IMR-90 (cell line): ENCODE results near the gene DPYD. TPM values are rescaled to one million over a fixed set of nuclear protein-coding genes. Genes with fewer than 3 reads are reported as not detected.

Experiments
- ATAC-seq: fragments of 200-7000 bp; cut with Tn5 transposase; 2 replicates; pipeline ENCODE4 v1.9.1; 2020; ENCODE audit warnings: low read depth, mild to moderate bottlenecking, moderate library complexity
- BruUV-seq: library from RNA; stranded (reverse); fragments of 400-500 nt; replicated peaks from 2 replicates; lab custom pipeline; 2021; lab: Mats Ljungman, UMichigan
- CTCF ChIA-PET: fragments of 300-600 bp; formaldehyde crosslinking; extraction: SDS; loops from one replicate; lab custom pipeline; 2021; ENCODE audit warnings: antibody characterized with exemption; lab: Yijun Ruan, JAX
- POLR2A ChIA-PET: fragments of 300-600 bp; sonication (Branson Sonifier 250); formaldehyde crosslinking; loops from one replicate; lab custom pipeline; 2022; ENCODE audit warnings: antibody characterized with exemption; ENCODE audit not compliant: unreplicated experiment; lab: Charles Lee
- DNase-seq: peaks from one replicate; pipeline ENCODE4 v3.0.0; 2013
- H2AFZ ChIP-seq: replicated peaks from 2 replicates; pipeline ENCODE3; 2013; ENCODE audit warnings: low read length, mild to moderate bottlenecking; ENCODE audit not compliant: poor library complexity
- H2AK5ac ChIP-seq: 2 replicates; pipeline ENCODE4 v1.6.1; 2013; ENCODE audit warnings: low read depth, low read length, inconsistent platforms
- H2AK9ac ChIP-seq: replicated peaks from 2 replicates; pipeline ENCODE3; 2013; ENCODE audit warnings: mild to moderate bottlenecking, low read depth, low read length, moderate library complexity; ENCODE audit not compliant: poor library complexity
- H2BK120ac ChIP-seq: 2 replicates; pipeline ENCODE4 v1.6.1; 2013; ENCODE audit warnings: low read depth, low read length, inconsistent platforms
- H2BK15ac ChIP-seq: 3 replicates; pipeline ENCODE4 v1.6.1; 2013; ENCODE audit warnings: low read depth, low read length, inconsistent platforms
- H2BK20ac ChIP-seq: 2 replicates; pipeline ENCODE4 v1.6.1; 2013; ENCODE audit warnings: low read depth, mild to moderate bottlenecking, inconsistent platforms, low read length, moderate library complexity
- H2BK5ac ChIP-seq: 2 replicates; pipeline ENCODE4 v1.6.1; 2013; ENCODE audit warnings: mild to moderate bottlenecking, low read depth, low read length, inconsistent platforms; ENCODE audit not compliant: poor library complexity, severe bottlenecking
- H3K14ac ChIP-seq: replicated peaks from 2 replicates; pipeline ENCODE4 v1.6.1; 2013; ENCODE audit warnings: low read depth, low read length, inconsistent platforms
- H3K18ac ChIP-seq: 2 replicates; pipeline ENCODE4 v1.6.1; 2013; ENCODE audit warnings: low read depth, low read length, control low read depth
- H3K23ac ChIP-seq: 2 replicates; pipeline ENCODE4 v1.6.1; 2013; ENCODE audit warnings: low read depth, low read length, inconsistent platforms
- H3K27ac ChIP-seq: 2 replicates; pipeline ENCODE4 v1.5.1; 2013; ENCODE audit warnings: mild to moderate bottlenecking, control low read depth, low read length; ENCODE audit not compliant: insufficient read depth
- H3K27me3 ChIP-seq: 2 replicates; pipeline ENCODE4 v1.6.1; 2013; ENCODE audit warnings: low read length; ENCODE audit not compliant: control insufficient read depth, insufficient read depth
- H3K36me3 ChIP-seq: 2 replicates; pipeline ENCODE4 v1.6.1; 2013; ENCODE audit warnings: low read length, mixed read lengths; ENCODE audit not compliant: control insufficient read depth, insufficient read depth
- H3K4ac ChIP-seq: 2 replicates; pipeline ENCODE4 v1.6.1; 2013; ENCODE audit warnings: low read depth, low read length, inconsistent platforms
- H3K4me1 ChIP-seq: 2 replicates; pipeline ENCODE4 v1.6.1; 2013; ENCODE audit warnings: low read length, mixed read lengths; ENCODE audit not compliant: control insufficient read depth, insufficient read depth
- H3K4me2 ChIP-seq: 2 replicates; pipeline ENCODE4 v1.6.1; 2013; ENCODE audit warnings: low read depth, mild to moderate bottlenecking, control low read depth, low read length, moderate library complexity
- H3K4me3 ChIP-seq: 2 replicates; pipeline ENCODE4 v1.5.1; 2013; ENCODE audit warnings: low read depth, mild to moderate bottlenecking, control low read depth, low read length, moderate library complexity; ENCODE audit not compliant: insufficient read depth
- H3K56ac ChIP-seq: 2 replicates; pipeline ENCODE4 v1.6.1; 2013; ENCODE audit warnings: low read length, inconsistent platforms; ENCODE audit not compliant: insufficient read depth; ENCODE audit errors: extremely low read depth
- H3K79me1 ChIP-seq, 2 experiments: 2 replicates each; pipeline ENCODE4 v1.6.1; 2013; ENCODE audit warnings: low read length in 2 of 2, inconsistent platforms in 1 of 2, low read depth in 1 of 2
- H3K9ac ChIP-seq: 2 replicates; pipeline ENCODE4 v1.6.1; 2013; ENCODE audit warnings: low read depth, low read length, control low read depth
- H3K9me1 ChIP-seq: 2 replicates; pipeline ENCODE4 v1.6.1; 2013; ENCODE audit warnings: low read length, inconsistent platforms; ENCODE audit not compliant: insufficient read depth
- H3K9me3 ChIP-seq: 2 replicates; pipeline ENCODE4 v1.6.1; 2013; ENCODE audit warnings: low read length; ENCODE audit not compliant: control insufficient read depth, insufficient read depth
- H4K20me1 ChIP-seq: 2 replicates; pipeline ENCODE4 v1.6.1; 2013; ENCODE audit warnings: low read length, inconsistent platforms; ENCODE audit not compliant: insufficient read depth
- H4K5ac ChIP-seq: 2 replicates; pipeline ENCODE4 v1.6.1; 2013; ENCODE audit warnings: mild to moderate bottlenecking, low read depth, low read length, control low read depth
- H4K8ac ChIP-seq, 2 experiments: 2 replicates each; pipeline ENCODE4 v1.6.1; 2013; ENCODE audit warnings: low read depth in 2 of 2, low read length in 2 of 2, control low read depth in 1 of 2, inconsistent platforms in 1 of 2
- H4K91ac ChIP-seq: 2 replicates; pipeline ENCODE4 v1.6.1; 2013; ENCODE audit warnings: low read depth, low read length, inconsistent platforms; ENCODE audit not compliant: insufficient read depth
- CEBPB ChIP-seq: IDR thresholded peaks from 2 replicates; pipeline ENCODE4 v1.6.1; 2012; ENCODE audit warnings: low read depth, low read length, improper control_type of control experiment
- CHD1 ChIP-seq: IDR thresholded peaks from 2 replicates; pipeline ENCODE4 v1.6.1; 2012; ENCODE audit warnings: low read depth, low read length, improper control_type of control experiment
- MAZ ChIP-seq: IDR thresholded peaks from 2 replicates; pipeline ENCODE4 v1.6.1; 2012; ENCODE audit warnings: low read depth, mild to moderate bottlenecking, low read length, improper control_type of control experiment, moderate library complexity, borderline replicate concordance
- MXI1 ChIP-seq: IDR thresholded peaks from 2 replicates; pipeline ENCODE4 v1.6.1; 2012; ENCODE audit warnings: low read depth, mild to moderate bottlenecking, low read length, moderate library complexity, borderline replicate concordance
- POLR2A ChIP-seq: IDR thresholded peaks from 2 replicates; pipeline ENCODE4 v1.6.1; 2012; ENCODE audit warnings: mild to moderate bottlenecking, low read depth, low read length
- RFX5 ChIP-seq: IDR thresholded peaks from 2 replicates; pipeline ENCODE4 v1.8.0; 2012; ENCODE audit warnings: low read depth, mild to moderate bottlenecking, low read length, moderate library complexity
- WGBS, 2 experiments: methylation state at CpG; one replicate each; pipeline versions ENCODE4 v1.1.5 to v1.1.7; 2013; ENCODE audit warnings: missing lambda C conversion rate in 2 of 2; ENCODE audit not compliant: insufficient read length in 1 of 2; ENCODE audit errors: extremely low coverage in 2 of 2; 5-methylcytosine and 5-hydroxymethylcytosine counted together
- dilution Hi-C: fragments of 300-500 bp; cut with HindIII; formaldehyde crosslinking; loops from one replicate; pipeline ENCODE4 v1.14.3; 2018; ENCODE audit warnings: low sequenced_read_pairs; ENCODE audit not compliant: unreplicated experiment
- in situ Hi-C: fragments of 300-500 bp; cut with MboI; formaldehyde crosslinking; loops from 3 replicates; pipeline ENCODE4 v1.14.3; 2019; ENCODE audit warnings: low sequenced_read_pairs, inconsistent platforms, mixed read lengths
- intact Hi-C: fragments of 100-400 bp; cut with micrococcal nuclease; formaldehyde crosslinking; loops from 2 replicates; pipeline ENCODE4 v1.10.0; 2022
- polyA plus RNA-seq, 3 experiments: library from polyadenylated mRNA; depleted of rRNA; stranded (reverse); fragments of >200 nt; gene quantifications; 2 replicates each; pipeline ENCODE4 v1.2.3, GENCODE V29; 2012; ENCODE audit warnings: low replicate concordance in 1 of 3
- total RNA-seq: library from RNA; depleted of rRNA; stranded (reverse); fragments of >200 nt; gene quantifications from 2 replicates; pipeline ENCODE4 v1.2.3, GENCODE V29; 2012
- TF ChIP-seq, protein P1 (sequence below): conservative IDR thresholded peaks from 2 replicates; pipeline ENCODE4 v1.5.1; 2012; ENCODE audit warnings: mild to moderate bottlenecking, low read depth, low read length, improper control_type of control experiment
- TF ChIP-seq, protein P2 (sequence below): fragments of 150-350 bp; IDR thresholded peaks from 2 replicates; pipeline ENCODE4 v1.6.1; 2016; ENCODE audit warnings: low read depth, mild to moderate bottlenecking, low read length, moderate library complexity, borderline replicate concordance

Gene DPYD
- total and polyA plus RNA-seq, 2 of the 4 experiments (the other 2 are of a cell fraction): 9.3 to 47.3 TPM

DNA sequence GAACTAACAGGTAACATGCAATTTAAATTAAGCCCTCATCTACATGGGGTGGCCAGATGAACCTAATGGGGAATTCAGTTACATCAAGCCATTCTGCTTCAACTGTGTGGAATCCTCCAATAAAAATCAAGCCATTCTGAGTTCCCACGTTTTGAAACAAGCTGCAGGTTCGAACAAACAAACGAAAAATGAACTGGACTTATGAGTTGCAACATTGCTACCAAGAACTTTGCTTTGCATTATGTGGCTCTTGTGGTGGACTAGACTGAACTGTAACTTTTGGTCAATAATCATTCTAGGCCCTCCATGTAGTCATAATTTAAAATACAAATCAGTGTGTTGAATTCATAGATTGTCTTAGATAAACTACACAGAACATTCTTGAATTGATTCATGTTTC, 682.0 kb downstream of the DPYD start:
- TF ChIP-seq CEBPB: no peak
- TF ChIP-seq, protein P1, sequence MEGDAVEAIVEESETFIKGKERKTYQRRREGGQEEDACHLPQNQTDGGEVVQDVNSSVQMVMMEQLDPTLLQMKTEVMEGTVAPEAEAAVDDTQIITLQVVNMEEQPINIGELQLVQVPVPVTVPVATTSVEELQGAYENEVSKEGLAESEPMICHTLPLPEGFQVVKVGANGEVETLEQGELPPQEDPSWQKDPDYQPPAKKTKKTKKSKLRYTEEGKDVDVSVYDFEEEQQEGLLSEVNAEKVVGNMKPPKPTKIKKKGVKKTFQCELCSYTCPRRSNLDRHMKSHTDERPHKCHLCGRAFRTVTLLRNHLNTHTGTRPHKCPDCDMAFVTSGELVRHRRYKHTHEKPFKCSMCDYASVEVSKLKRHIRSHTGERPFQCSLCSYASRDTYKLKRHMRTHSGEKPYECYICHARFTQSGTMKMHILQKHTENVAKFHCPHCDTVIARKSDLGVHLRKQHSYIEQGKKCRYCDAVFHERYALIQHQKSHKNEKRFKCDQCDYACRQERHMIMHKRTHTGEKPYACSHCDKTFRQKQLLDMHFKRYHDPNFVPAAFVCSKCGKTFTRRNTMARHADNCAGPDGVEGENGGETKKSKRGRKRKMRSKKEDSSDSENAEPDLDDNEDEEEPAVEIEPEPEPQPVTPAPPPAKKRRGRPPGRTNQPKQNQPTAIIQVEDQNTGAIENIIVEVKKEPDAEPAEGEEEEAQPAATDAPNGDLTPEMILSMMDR: no peak
- no peak for TF ChIP-seq POLR2A
- TF ChIP-seq RFX5: no peak
- no peak for TF ChIP-seq MXI1
- no peak for TF ChIP-seq MAZ
- TF ChIP-seq CHD1: no peak
- TF ChIP-seq, protein P2, sequence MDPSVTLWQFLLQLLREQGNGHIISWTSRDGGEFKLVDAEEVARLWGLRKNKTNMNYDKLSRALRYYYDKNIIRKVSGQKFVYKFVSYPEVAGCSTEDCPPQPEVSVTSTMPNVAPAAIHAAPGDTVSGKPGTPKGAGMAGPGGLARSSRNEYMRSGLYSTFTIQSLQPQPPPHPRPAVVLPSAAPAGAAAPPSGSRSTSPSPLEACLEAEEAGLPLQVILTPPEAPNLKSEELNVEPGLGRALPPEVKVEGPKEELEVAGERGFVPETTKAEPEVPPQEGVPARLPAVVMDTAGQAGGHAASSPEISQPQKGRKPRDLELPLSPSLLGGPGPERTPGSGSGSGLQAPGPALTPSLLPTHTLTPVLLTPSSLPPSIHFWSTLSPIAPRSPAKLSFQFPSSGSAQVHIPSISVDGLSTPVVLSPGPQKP: no peak
- no peak overlapping the region for H2AK9ac ChIP-seq

More for the DNA sequence above, 682.0 kb downstream of the DPYD start:
- ChIA-PET CTCF (no interaction called here), POLR2A (no interaction called here)
- no peaks in the 10 kb centered on the region for H3K9me1 ChIP-seq
- BruUV-seq: no TSS peak
- H4K8ac ChIP-seq: no peak overlapping the region
- no peak overlapping the region for H2BK15ac ChIP-seq
- H3K4me3 ChIP-seq: no peak overlapping the region
- ATAC-seq (no peak), DNase-seq (no peak)
- no peak overlapping the region for H3K27ac ChIP-seq
- no peaks in the 10 kb centered on the region for H3K36me3 ChIP-seq
- no peak overlapping the region for H4K5ac ChIP-seq
- no peaks in the 10 kb centered on the region for H4K20me1 ChIP-seq
- H4K91ac ChIP-seq: no peak overlapping the region
- no peak overlapping the region for H3K14ac ChIP-seq
- no peak overlapping the region for H2BK20ac ChIP-seq
- H2BK120ac ChIP-seq: no peak overlapping the region
- no peak overlapping the region for H3K4me2 ChIP-seq
- no peak overlapping the region for H3K4ac ChIP-seq
- dilution Hi-C loops: no loop called here
- no peak overlapping the region for H2BK5ac ChIP-seq
- WGBS, 2 experiments: 60% methylated on average over 1 of the region's 3 CpGs; no CpG with 5 or more reads in 1 of the 2 experiments
- no peak overlapping the region for H2AFZ ChIP-seq
- H3K56ac ChIP-seq: no peak overlapping the region
- intact Hi-C loops: loop anchor here (10.0 kb wide), 1 partner anchor 274 kb away; no protein-coding TSS in a partner anchor
- H3K79me1 ChIP-seq: no peaks in the 10 kb centered on the region
- no peaks in the 10 kb centered on the region for H3K27me3 ChIP-seq
- in situ Hi-C loops: loop anchor here (25.0 kb wide), 2 partner anchors 573 to 1223 kb away; no protein-coding TSS in a partner anchor
- no peak overlapping the region for H3K23ac ChIP-seq
- no peaks in the 10 kb centered on the region for H3K9me3 ChIP-seq
- H3K18ac ChIP-seq: no peak overlapping the region
- H3K4me1 ChIP-seq: no peaks in the 10 kb centered on the region
- no peak overlapping the region for H3K9ac ChIP-seq
- H2AK5ac ChIP-seq: no peak overlapping the region
